ENCODE data around the gene FH.

DNA sequence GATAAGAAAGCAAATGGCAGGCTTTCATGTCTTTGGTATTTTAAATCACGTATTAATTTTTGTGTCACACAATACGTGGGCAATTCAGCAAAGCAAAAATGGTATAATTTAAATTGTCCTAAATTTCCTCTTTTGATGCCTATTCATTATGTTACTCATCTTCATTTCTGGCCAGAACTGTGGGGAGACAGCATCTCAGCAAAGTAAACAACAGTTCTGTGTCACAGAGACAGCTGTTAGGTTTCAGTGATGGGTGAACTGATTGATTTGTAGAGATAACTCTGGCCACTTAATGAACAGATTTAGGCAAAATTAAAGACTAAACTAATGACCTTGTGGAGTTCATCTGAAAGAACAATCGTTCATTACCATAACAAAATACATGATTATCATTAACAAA, 49.2 kb downstream of the FH start:
- TF ChIP-seq, protein P1, sequence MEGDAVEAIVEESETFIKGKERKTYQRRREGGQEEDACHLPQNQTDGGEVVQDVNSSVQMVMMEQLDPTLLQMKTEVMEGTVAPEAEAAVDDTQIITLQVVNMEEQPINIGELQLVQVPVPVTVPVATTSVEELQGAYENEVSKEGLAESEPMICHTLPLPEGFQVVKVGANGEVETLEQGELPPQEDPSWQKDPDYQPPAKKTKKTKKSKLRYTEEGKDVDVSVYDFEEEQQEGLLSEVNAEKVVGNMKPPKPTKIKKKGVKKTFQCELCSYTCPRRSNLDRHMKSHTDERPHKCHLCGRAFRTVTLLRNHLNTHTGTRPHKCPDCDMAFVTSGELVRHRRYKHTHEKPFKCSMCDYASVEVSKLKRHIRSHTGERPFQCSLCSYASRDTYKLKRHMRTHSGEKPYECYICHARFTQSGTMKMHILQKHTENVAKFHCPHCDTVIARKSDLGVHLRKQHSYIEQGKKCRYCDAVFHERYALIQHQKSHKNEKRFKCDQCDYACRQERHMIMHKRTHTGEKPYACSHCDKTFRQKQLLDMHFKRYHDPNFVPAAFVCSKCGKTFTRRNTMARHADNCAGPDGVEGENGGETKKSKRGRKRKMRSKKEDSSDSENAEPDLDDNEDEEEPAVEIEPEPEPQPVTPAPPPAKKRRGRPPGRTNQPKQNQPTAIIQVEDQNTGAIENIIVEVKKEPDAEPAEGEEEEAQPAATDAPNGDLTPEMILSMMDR (IDR thresholded peaks at IDR 0.05): no peak
- TF ChIP-seq POLR2A (IDR thresholded peaks at IDR 0.05): no peak

Data from lower leg skin (tissue), 3 donors.